SH-SY5Y (cell line): ENCODE measurements around the gene DUSP28.

ENCODE experiments used
- GATA2 ChIP-seq: IDR thresholded peaks from 2 replicates; pipeline ENCODE4 v1.6.1; 2011; ENCODE audit warnings: mild to moderate bottlenecking, low read depth, low read length
- GATA3 ChIP-seq: IDR thresholded peaks from 2 replicates; pipeline ENCODE4 v1.6.1; 2011; ENCODE audit warnings: low read depth, mild to moderate bottlenecking, low read length, moderate library complexity

DNA sequence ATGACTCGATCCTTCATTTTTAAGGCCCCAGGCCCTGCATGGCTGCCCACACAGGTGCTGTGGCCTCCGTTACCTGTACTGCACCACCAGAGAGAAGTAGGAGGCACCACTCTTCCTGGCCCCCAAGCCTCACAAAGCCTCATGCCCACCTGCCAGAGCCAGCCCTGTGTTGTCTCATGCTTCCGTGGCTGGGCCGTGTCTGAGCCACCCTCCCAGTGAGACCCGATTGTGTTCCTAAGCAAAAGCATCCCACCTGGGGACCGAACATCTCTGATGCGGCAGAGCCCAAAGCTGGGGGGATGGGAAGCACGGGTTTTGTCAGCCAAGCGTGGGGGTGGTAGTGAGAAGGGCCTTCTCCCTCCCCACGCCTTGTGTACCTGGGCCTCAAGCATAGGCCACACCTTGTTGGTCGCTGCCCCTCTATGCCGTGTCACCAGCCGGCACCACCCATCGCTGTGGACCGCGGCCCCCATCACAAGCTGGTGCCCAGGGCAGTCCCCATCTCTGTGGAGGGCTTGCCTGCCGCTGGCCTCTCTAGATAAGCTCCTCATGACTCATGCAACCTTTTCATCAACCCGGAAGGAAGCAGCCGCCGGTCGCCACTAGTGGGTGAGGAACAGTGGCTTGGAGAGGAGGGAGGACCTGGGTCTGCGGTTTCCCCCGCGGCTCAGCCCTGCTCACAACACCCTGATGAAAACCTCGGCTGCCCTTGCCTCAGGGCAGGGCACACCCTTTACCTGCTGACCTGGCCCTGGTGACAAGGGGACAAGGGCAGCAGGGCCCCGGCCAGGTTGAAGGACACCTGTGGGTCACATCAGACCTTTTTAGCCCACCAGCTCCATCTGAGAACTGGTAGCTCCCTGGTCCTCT is 5.4 kb downstream of the DUSP28 start:
- no peak for TF ChIP-seq GATA3
- no peak for TF ChIP-seq GATA2
